K562 (cell line): Measurements from ENCODE around the gene FAM136A. TPM values are rescaled to one million over a fixed set of nuclear protein-coding genes. Genes with fewer than 3 reads are reported as not detected.

Experiments
- ATAC-seq: fragments of 200-7000 bp; cut with Tn5 transposase; 3 replicates; pipeline ENCODE4 v1.9.1; 2020; ENCODE audit warnings: moderate library complexity
- BruUV-seq: library from RNA; stranded (reverse); fragments of 400-500 nt; replicated peaks from 2 replicates; lab custom pipeline; 2021; lab: Mats Ljungman, UMichigan
- CTCF ChIA-PET: fragments of 300-600 bp; formaldehyde crosslinking; extraction: SDS; loops from one replicate; lab custom pipeline; 2021; ENCODE audit warnings: low intra/inter-chr PET ratio; lab: Yijun Ruan, JAX
- POLR2A ChIA-PET: fragments of 300-600, 350-650 bp; sonication (Branson Sonifier 250); formaldehyde crosslinking; extraction: SDS; loops from one replicate; lab custom pipeline; 2021; ENCODE audit warnings: antibody characterized with exemption, inconsistent platforms; lab: Yijun Ruan, JAX
- DNase-seq, 4 experiments: peaks; one replicate each; pipeline versions ENCODE4 v3.0.0 to v3.0.0-alpha.2; 2011 to 2018; ENCODE audit warnings: low spot score in 3 of 4, mixed read lengths in 3 of 4; ENCODE audit errors: extremely low read depth in 1 of 4
- FAIRE-seq: peaks from 2 replicates; lab custom pipeline; 2011; peaks lifted over from hg19 to GRCh38; lab: Jason Lieb, UNC
- H2AFZ ChIP-seq: 2 replicates; pipeline ENCODE4 v1.6.0; 2011; ENCODE audit warnings: low read depth, low read length, control low read depth, inconsistent platforms
- H3K27ac ChIP-seq: fragments of 200-600 bp; 3 replicates; pipeline ENCODE4 v1.8.0; 2011; ENCODE audit warnings: low read depth, mild to moderate bottlenecking, control low read depth, inconsistent platforms, low read length, moderate library complexity, mixed read lengths; ENCODE audit errors: extremely low read depth
- H3K27me3 ChIP-seq, 2 experiments: fragments of 300-600 bp in 1 of 2; 2 replicates in 1 of 2; 3 replicates in 1 of 2; pipeline versions ENCODE4 v1.6.0 to v1.8.0; 2011; ENCODE audit warnings: inconsistent platforms in 2 of 2, low read length in 2 of 2, mild to moderate bottlenecking in 1 of 2, mixed read lengths in 1 of 2, moderate library complexity in 1 of 2; ENCODE audit not compliant: control insufficient read depth in 2 of 2, insufficient read depth in 2 of 2
- H3K36me3 ChIP-seq: fragments of 300-600 bp; 3 replicates; pipeline ENCODE4 v1.8.0; 2011; ENCODE audit warnings: mild to moderate bottlenecking, low read length, inconsistent platforms; ENCODE audit not compliant: control insufficient read depth, insufficient read depth
- H3K4me1 ChIP-seq, 2 experiments: fragments of 200-600 bp in 1 of 2; replicated peaks in 1 of 2; 2 replicates in 1 of 2; 3 replicates in 1 of 2; pipeline versions ENCODE4 v1.5.1 to v1.8.0; 2011; ENCODE audit warnings: inconsistent platforms in 2 of 2, low read length in 2 of 2, mild to moderate bottlenecking in 1 of 2, mixed read lengths in 1 of 2, moderate library complexity in 1 of 2; ENCODE audit not compliant: control insufficient read depth in 2 of 2, insufficient read depth in 2 of 2
- H3K4me2 ChIP-seq: 2 replicates; pipeline ENCODE4 v1.6.1; 2011; ENCODE audit warnings: low read length, control low read depth, inconsistent platforms, mixed read lengths; ENCODE audit not compliant: insufficient read depth
- H3K4me3 ChIP-seq: fragments of 200-600 bp; sonication (generic), shearing (Covaris generic); 2 replicates; pipeline ENCODE4 v1.5.1; 2016; ENCODE audit warnings: control low read depth, inconsistent platforms
- H3K79me2 ChIP-seq: fragments of 200-600 bp; 3 replicates; pipeline ENCODE4 v1.8.0; 2011; ENCODE audit warnings: low read length, inconsistent platforms; ENCODE audit not compliant: control insufficient read depth, insufficient read depth
- H3K9ac ChIP-seq, 2 experiments: 2 replicates each; pipeline versions ENCODE4 v1.6.0 to v1.6.1; 2011; ENCODE audit warnings: low read depth in 2 of 2, low read length in 2 of 2, control low read depth in 1 of 2, inconsistent platforms in 1 of 2, mild to moderate bottlenecking in 1 of 2, mixed read lengths in 1 of 2; ENCODE audit not compliant: insufficient read depth in 1 of 2
- H3K9me1 ChIP-seq: one replicate; pipeline ENCODE4 v1.6.0; 2011; ENCODE audit warnings: inconsistent platforms, mild to moderate bottlenecking, low read length, moderate library complexity; ENCODE audit not compliant: control insufficient read depth, insufficient read depth
- H3K9me3 ChIP-seq: replicated peaks from 2 replicates; pipeline ENCODE4 v1.5.1; 2011; ENCODE audit warnings: low read depth, low read length, inconsistent platforms; ENCODE audit not compliant: control insufficient read depth, insufficient read depth
- H4K20me1 ChIP-seq: replicated peaks from 2 replicates; pipeline ENCODE4 v1.6.1; 2011; ENCODE audit warnings: low read length, inconsistent platforms, mixed read lengths; ENCODE audit not compliant: control insufficient read depth, insufficient read depth
- KLF6 ChIP-seq: fragments of 250-450 bp; sonication (Bioruptor Pico); IDR thresholded peaks from 2 replicates; pipeline ENCODE4 v1.4.0; 2020; ENCODE audit warnings: mild to moderate bottlenecking, moderate library complexity, borderline replicate concordance
- MED1 ChIP-seq: sonication (generic); formaldehyde crosslinking; IDR thresholded peaks from 2 replicates; pipeline ENCODE4 v1.8.1; 2023; ENCODE audit warnings: missing genetic modification reagents, borderline replicate concordance
- NFXL1 ChIP-seq: fragments of 450-650 bp; formaldehyde crosslinking; IDR thresholded peaks from 2 replicates; pipeline ENCODE4 v1.4.0; 2021; ENCODE audit warnings: mild to moderate bottlenecking
- OTX1 ChIP-seq: fragments of 450-650 bp; formaldehyde crosslinking; IDR thresholded peaks from 2 replicates; pipeline ENCODE4 v1.4.0; 2022; ENCODE audit warnings: mild to moderate bottlenecking
- PURB ChIP-seq: sonication (generic); formaldehyde crosslinking; IDR thresholded peaks from 2 replicates; pipeline ENCODE4 v1.9.0; 2021; ENCODE audit warnings: low read depth, mild to moderate bottlenecking, missing genetic modification reagents
- ZKSCAN8 ChIP-seq: fragments of 200-800 bp; sonication (Bioruptor generic); IDR thresholded peaks from 2 replicates; pipeline ENCODE4 v1.6.1; 2016; ENCODE audit warnings: missing genetic modification characterization, missing compliant biosample characterization
- ZNF282 ChIP-seq: sonication (generic); formaldehyde crosslinking; IDR thresholded peaks from 2 replicates; pipeline ENCODE4 v1.8.1; 2023; ENCODE audit warnings: missing genetic modification reagents
- WGBS: fragments of 100-300 bp; shearing (Covaris generic); methylation state at CpG from one replicate; pipeline ENCODE4 v1.1.6; 2016; ENCODE audit warnings: low coverage, mixed read lengths; ENCODE audit not compliant: insufficient coverage; ENCODE audit errors: missing lambda C conversion rate; 5-methylcytosine and 5-hydroxymethylcytosine counted together
- in situ Hi-C: fragments of 300-500 bp; cut with MboI; formaldehyde crosslinking; loops from 4 replicates; pipeline ENCODE4 v1.15.0; 2018; ENCODE audit warnings: inconsistent platforms, mixed read lengths
- intact Hi-C: fragments of 100-400 bp; cut with micrococcal nuclease; formaldehyde crosslinking; loops from 2 replicates; pipeline ENCODE4 v1.14.2; 2022
- polyA plus RNA-seq, 8 experiments: library from polyadenylated mRNA; depleted of rRNA in 4 of 8; stranded (reverse) in 5 of 8; unstranded in 3 of 8; fragments of >200 nt; fragmentation: Nextera tagmentation in 2 of 8; fragmentation: Illumina TruSeq in 1 of 8; extraction: Ambion mirVana in 2 of 8; extraction: Trizol in 1 of 8; gene quantifications; 2 replicates each; pipeline versions ENCODE4 v1.2.1 to v1.2.3, GENCODE V29; 2011 to 2014; ENCODE audit warnings: inconsistent platforms in 1 of 8, missing spikeins in 1 of 8
- total RNA-seq, 7 experiments: library from RNA; depleted of rRNA in 6 of 7; stranded (reverse); fragments of >200 nt in 6 of 7; fragmentation: Illumina TruSeq in 2 of 7; extraction: Trizol in 2 of 7; gene quantifications; 2 replicates each; pipeline versions ENCODE4 v1.2.1 to v1.2.3, GENCODE V29; 2011 to 2021; ENCODE audit warnings: low replicate concordance in 1 of 7
- TF ChIP-seq, protein P1 (sequence below): sonication (generic); formaldehyde crosslinking; IDR thresholded peaks from 2 replicates; pipeline ENCODE4 v1.8.0; 2022; ENCODE audit warnings: missing genetic modification reagents, mild to moderate bottlenecking, borderline replicate concordance

FAM136A gene
- total and polyA plus RNA-seq, 9 of the 15 experiments (the other 6 are each of a cell fraction or from before 2014, with no cell fraction given): 89.0 to 151 (median 104) TPM

DNA sequence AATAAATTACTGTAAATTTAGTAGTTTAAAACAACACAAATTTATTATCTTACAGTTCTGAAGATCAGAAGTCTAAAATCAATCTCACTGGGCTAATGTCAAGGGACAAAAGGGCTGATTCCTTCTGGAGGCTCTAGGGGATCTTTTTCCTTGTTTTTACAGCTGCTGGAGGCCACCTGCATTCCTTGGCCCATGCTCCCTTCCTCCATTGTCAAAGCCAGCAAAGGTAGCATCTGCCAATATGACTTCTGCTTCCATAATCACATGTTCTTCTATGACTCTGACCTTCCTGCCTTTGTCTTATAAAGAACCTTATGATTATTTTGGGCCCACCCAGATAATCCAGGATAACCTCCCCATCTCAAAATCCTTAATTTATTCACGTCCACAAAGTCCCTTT is 46.0 kb upstream of the FAM136A start:
- H3K27me3 ChIP-seq: peaks cover 0 to 11% of the 10 kb centered on the region in 2 experiments; a peak in 3 of 5 replicates
- FAIRE-seq: no peak
- WGBS: 0% methylated on average over 1 of the region's 1 CpG
- H3K9me3 ChIP-seq: no peaks in the 10 kb centered on the region
- H3K4me3 ChIP-seq: no peak overlapping the region
- intact Hi-C loops: loop anchor here (10.0 kb wide), 2 partner anchors 267 to 437 kb away; no protein-coding TSS in a partner anchor
- H3K9ac ChIP-seq: no peak overlapping the region
- DNase-seq: no peak
- POLR2A ChIA-PET: no interaction called here
- no peaks in the 10 kb centered on the region for H3K4me1 ChIP-seq
- ATAC-seq: no peak
- no peaks in the 10 kb centered on the region; the same call in 1 of the 2 replicates for H4K20me1 ChIP-seq
- no peaks in the 10 kb centered on the region for H3K9me1 ChIP-seq
- BruUV-seq: no TSS peak
- CTCF ChIA-PET: no interaction called here
- H3K79me2 ChIP-seq: no peaks in the 10 kb centered on the region
- H3K36me3 ChIP-seq: no peaks in the 10 kb centered on the region
- H2AFZ ChIP-seq: no peak overlapping the region
- in situ Hi-C loops: no loop called here
- TF ChIP-seq ZNF282: no peak
- no peak for TF ChIP-seq NFXL1 (CRISPR knock-in tag)
- TF ChIP-seq MED1 (CRISPR knock-in tag): no peak
- TF ChIP-seq ZKSCAN8: no peak
- TF ChIP-seq KLF6 (CRISPR knock-in tag): no peak
- TF ChIP-seq OTX1 (CRISPR knock-in tag): no peak
- no peak for TF ChIP-seq PURB
- TF ChIP-seq, protein P1, sequence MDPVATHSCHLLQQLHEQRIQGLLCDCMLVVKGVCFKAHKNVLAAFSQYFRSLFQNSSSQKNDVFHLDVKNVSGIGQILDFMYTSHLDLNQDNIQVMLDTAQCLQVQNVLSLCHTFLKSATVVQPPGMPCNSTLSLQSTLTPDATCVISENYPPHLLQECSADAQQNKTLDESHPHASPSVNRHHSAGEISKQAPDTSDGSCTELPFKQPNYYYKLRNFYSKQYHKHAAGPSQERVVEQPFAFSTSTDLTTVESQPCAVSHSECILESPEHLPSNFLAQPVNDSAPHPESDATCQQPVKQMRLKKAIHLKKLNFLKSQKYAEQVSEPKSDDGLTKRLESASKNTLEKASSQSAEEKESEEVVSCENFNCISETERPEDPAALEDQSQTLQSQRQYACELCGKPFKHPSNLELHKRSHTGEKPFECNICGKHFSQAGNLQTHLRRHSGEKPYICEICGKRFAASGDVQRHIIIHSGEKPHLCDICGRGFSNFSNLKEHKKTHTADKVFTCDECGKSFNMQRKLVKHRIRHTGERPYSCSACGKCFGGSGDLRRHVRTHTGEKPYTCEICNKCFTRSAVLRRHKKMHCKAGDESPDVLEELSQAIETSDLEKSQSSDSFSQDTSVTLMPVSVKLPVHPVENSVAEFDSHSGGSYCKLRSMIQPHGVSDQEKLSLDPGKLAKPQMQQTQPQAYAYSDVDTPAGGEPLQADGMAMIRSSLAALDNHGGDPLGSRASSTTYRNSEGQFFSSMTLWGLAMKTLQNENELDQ: no peak
- no peak overlapping the region for H3K4me2 ChIP-seq
- H3K27ac ChIP-seq: no peak overlapping the region
